Neural progenitor cell (in vitro differentiated cells): ENCODE measurements around the gene GTPBP1. TPM values are rescaled to one million over a fixed set of nuclear protein-coding genes. Genes with fewer than 3 reads are reported as not detected.

ENCODE experiments used
- DNase-seq: peaks from one replicate; pipeline ENCODE4 v3.0.0-alpha.2; 2016; ENCODE audit warnings: low spot score
- H2AFZ ChIP-seq: fragments of 200-600 bp; sonication (generic); replicated peaks from 2 replicates; pipeline ENCODE4 v1.6.1; 2016; ENCODE audit warnings: antibody characterized with exemption
- H3F3A ChIP-seq: fragments of 200-600 bp; sonication (generic); 2 replicates; pipeline ENCODE4 v1.6.1; 2016; ENCODE audit warnings: antibody characterized with exemption, low read depth
- H3K27ac ChIP-seq: fragments of 200-600 bp; sonication (generic); 2 replicates; pipeline ENCODE4 v1.5.1; 2016; ENCODE audit warnings: mild to moderate bottlenecking
- H3K27me3 ChIP-seq: fragments of 200-600 bp; sonication (generic); 2 replicates; pipeline ENCODE4 v1.6.1; 2016; ENCODE audit warnings: mild to moderate bottlenecking, moderate library complexity
- H3K36me3 ChIP-seq: fragments of 200-600 bp; sonication (generic); 2 replicates; pipeline ENCODE4 v1.5.1; 2016
- H3K4me1 ChIP-seq: fragments of 200-600 bp; sonication (generic); 2 replicates; pipeline ENCODE4 v1.6.1; 2016; ENCODE audit warnings: mixed run types
- H3K4me2 ChIP-seq: fragments of 200-600 bp; sonication (generic); 2 replicates; pipeline ENCODE4 v1.6.1; 2016
- H3K4me3 ChIP-seq: fragments of 200-600 bp; sonication (generic); 2 replicates; pipeline ENCODE4 v1.5.1; 2016
- H3K79me2 ChIP-seq: fragments of 200-600 bp; sonication (generic); 2 replicates; pipeline ENCODE4 v1.6.1; 2016; ENCODE audit warnings: low read depth
- H3K9ac ChIP-seq: fragments of 200-600 bp; sonication (generic); 2 replicates; pipeline ENCODE4 v1.6.1; 2016
- H3K9me3 ChIP-seq: fragments of 200-600 bp; sonication (generic); 2 replicates; pipeline ENCODE4 v1.5.1; 2016; ENCODE audit warnings: low read depth
- H4K20me1 ChIP-seq: fragments of 200-600 bp; sonication (generic); 2 replicates; pipeline ENCODE4 v1.6.1; 2016; ENCODE audit warnings: low read depth
- H3K27ac Mint-ChIP-seq: 3 replicates; pipeline ENCODE4 v1.8.0; 2021; ENCODE audit warnings: mixed read lengths
- H3K27me3 Mint-ChIP-seq: 2 replicates; pipeline ENCODE4 v1.8.0; 2022; ENCODE audit warnings: low read depth, mild to moderate bottlenecking, inconsistent platforms, moderate library complexity, mixed read lengths; ENCODE audit not compliant: insufficient read depth
- H3K36me3 Mint-ChIP-seq: 3 replicates; pipeline ENCODE4 v1.8.0; 2021; ENCODE audit warnings: mixed read lengths
- H3K4me1 Mint-ChIP-seq: 3 replicates; pipeline ENCODE4 v1.8.0; 2021; ENCODE audit warnings: mixed read lengths
- H3K4me3 Mint-ChIP-seq: 3 replicates; pipeline ENCODE4 v1.8.0; 2021; ENCODE audit warnings: mild to moderate bottlenecking, moderate library complexity, mixed read lengths
- H3K9me3 Mint-ChIP-seq: 3 replicates; pipeline ENCODE4 v1.8.0; 2020; ENCODE audit warnings: mixed read lengths
- CTCF ChIP-seq: fragments of 200-600 bp; sonication (generic); IDR thresholded peaks from 2 replicates; pipeline ENCODE4 v1.5.1; 2017; ENCODE audit warnings: antibody characterized with exemption, mild to moderate bottlenecking
- EZH2 ChIP-seq: fragments of 200-600 bp; sonication (generic); IDR thresholded peaks from 2 replicates; pipeline ENCODE4 v1.6.1; 2017; ENCODE audit warnings: antibody characterized with exemption, mild to moderate bottlenecking, moderate library complexity
- EZH2phosphoT487 ChIP-seq: fragments of 200-600 bp; sonication (generic); IDR thresholded peaks from 2 replicates; pipeline ENCODE4 v1.6.1; 2017; ENCODE audit warnings: antibody characterized with exemption
- total RNA-seq: library from RNA; depleted of rRNA; stranded (reverse); fragments of >200 nt; gene quantifications from 2 replicates; pipeline ENCODE4 v1.2.3, GENCODE V29; 2015; ENCODE audit warnings: low replicate concordance

Gene GTPBP1
- total RNA-seq, 1 donor from 2014 or later, result 40.8 TPM

- Histone ChIP-seq H3F3A (peaks cover 26% of the 10 kb centered on the region), H3K9me3 (no peaks in the 10 kb centered on the region), H3K36me3 (no peaks in the 10 kb centered on the region), H2AFZ (no peak overlapping the region), H3K27ac (peak overlapping the region; percentile 85), H3K4me1 (peaks cover 28% of the 10 kb centered on the region), H3K4me3 (peak overlapping the region; percentile 4), H4K20me1 (peaks cover 89% of the 10 kb centered on the region), H3K27me3 (no peaks in the 10 kb centered on the region), H3K9ac (no peak overlapping the region), H3K4me2 (peak overlapping the region; percentile 68), H3K79me2 (peaks cover 83% of the 10 kb centered on the region)
- Mint-ChIP-seq H3K4me3 (no peak overlapping the region), H3K36me3 (peaks cover 19% of the 10 kb centered on the region), H3K9me3 (no peaks in the 10 kb centered on the region), H3K27ac (peak overlapping the region; percentile 43), H3K27me3 (peaks cover 7% of the 10 kb centered on the region), H3K4me1 (peaks cover 41% of the 10 kb centered on the region)
- peak; percentile 76 for DNase-seq
- TF ChIP-seq EZH2, result no peak
- no peak for TF ChIP-seq CTCF
- TF ChIP-seq EZH2phosphoT487, result no peak
Observed at GRCh38 chr22:38712486-38713207, 6.9 kb downstream of the GTPBP1 start.

- no peaks in the 10 kb centered on the region for H3K36me3 ChIP-seq
- no peak overlapping the region for H3K9ac ChIP-seq
- Mint-ChIP-seq H3K27me3 (peaks cover 10% of the 10 kb centered on the region), H3K4me3 (peak overlapping the region; percentile 2), H3K4me1 (peaks cover 44% of the 10 kb centered on the region), H3K36me3 (peaks cover 23% of the 10 kb centered on the region), H3K9me3 (no peaks in the 10 kb centered on the region), H3K27ac (no peak overlapping the region)
- DNase-seq, result no peak
- H3K4me1 ChIP-seq, result peaks cover 26% of the 10 kb centered on the region
- H3K79me2 ChIP-seq, result peaks cover 70% of the 10 kb centered on the region
- peaks cover 26% of the 10 kb centered on the region for H3F3A ChIP-seq
- H3K9me3 ChIP-seq, result no peaks in the 10 kb centered on the region
- TF ChIP-seq EZH2 (no peak), CTCF (no peak), EZH2phosphoT487 (no peak)
- H3K27ac ChIP-seq, result no peak overlapping the region
- H3K4me2 ChIP-seq, result peak overlapping the region; percentile 68
- H3K27me3 ChIP-seq, result no peaks in the 10 kb centered on the region
- H2AFZ ChIP-seq, result no peak overlapping the region
- H3K4me3 ChIP-seq, result no peak overlapping the region
- peaks cover 84% of the 10 kb centered on the region for H4K20me1 ChIP-seq
Observed at GRCh38 chr22:38713921-38714320, 8.2 kb downstream of the GTPBP1 start.

GRCh38 chr22:38715176-38715764, 9.5 kb downstream of the GTPBP1 start:
- Mint-ChIP-seq H3K27ac (no peak overlapping the region), H3K27me3 (peaks cover 10% of the 10 kb centered on the region), H3K36me3 (peaks cover 23% of the 10 kb centered on the region), H3K4me3 (peak overlapping the region; percentile 2), H3K4me1 (peaks cover 44% of the 10 kb centered on the region), H3K9me3 (no peaks in the 10 kb centered on the region)
- H3F3A ChIP-seq, result peaks cover 26% of the 10 kb centered on the region
- H3K4me2 ChIP-seq, result no peak overlapping the region
- no peaks in the 10 kb centered on the region for H3K36me3 ChIP-seq
- H3K27me3 ChIP-seq, result no peaks in the 10 kb centered on the region
- H4K20me1 ChIP-seq, result peaks cover 74% of the 10 kb centered on the region
- H3K9me3 ChIP-seq, result no peaks in the 10 kb centered on the region
- H3K27ac ChIP-seq, result no peak overlapping the region
- H3K4me3 ChIP-seq, result no peak overlapping the region
- no peak overlapping the region for H2AFZ ChIP-seq
- no peak overlapping the region for H3K9ac ChIP-seq
- TF ChIP-seq EZH2phosphoT487 (no peak), CTCF (no peak), EZH2 (no peak)
- DNase-seq, result no peak
- peaks cover 26% of the 10 kb centered on the region for H3K4me1 ChIP-seq
- peaks cover 57% of the 10 kb centered on the region for H3K79me2 ChIP-seq
